Fibroblast of skin of right biceps (primary cell): Measurements from ENCODE around the gene PANK4.
"Not testable (repeated sequence)": the region's sequence is repeated elsewhere in the genome, so short reads cannot be mapped to it uniquely, and the experiment has no call there.

ENCODE experiments used
- DNase-seq: peaks from one replicate; pipeline ENCODE4 v3.0.0-alpha.2; 2013

PANK4 gene

GRCh38 chr1:2473198-2473597 is 53.2 kb downstream of the PANK4 start:
- DNase-seq: no peak

- DNase-seq: no peak
Observed at GRCh38 chr1:2472561-2473177, 53.7 kb downstream of the PANK4 start.

GRCh38 chr1:2472109-2472508 is 54.3 kb downstream of the PANK4 start:
- DNase-seq: no peak

GRCh38 chr1:2471587-2472001 is 54.8 kb downstream of the PANK4 start:
- no peak for DNase-seq

GRCh38 chr1:2471159-2471471 is 55.3 kb downstream of the PANK4 start:
- no peak for DNase-seq

- DNase-seq: no peak
Observed at GRCh38 chr1:2470290-2471158, 55.9 kb downstream of the PANK4 start.

- no peak for DNase-seq
Observed at GRCh38 chr1:2469103-2469940, 57.1 kb downstream of the PANK4 start.

GRCh38 chr1:2468540-2468939 is 57.9 kb downstream of the PANK4 start:
- DNase-seq: no peak

GRCh38 chr1:2468041-2468472 is 58.3 kb downstream of the PANK4 start:
- peak; percentile 37 for DNase-seq

GRCh38 chr1:2466958-2467554 is 59.3 kb downstream of the PANK4 start:
- DNase-seq: no peak

- no peak for DNase-seq
Observed at GRCh38 chr1:2466270-2466665, 60.1 kb downstream of the PANK4 start.

- no peak for DNase-seq
Observed at GRCh38 chr1:2465371-2466269, 60.8 kb downstream of the PANK4 start.

- no peak for DNase-seq
Observed at GRCh38 chr1:2463396-2463795, 63.0 kb downstream of the PANK4 start.

GRCh38 chr1:2462819-2463218 is 63.6 kb downstream of the PANK4 start:
- DNase-seq: no peak

- no peak for DNase-seq
Observed at GRCh38 chr1:2460996-2461751, 65.2 kb downstream of the PANK4 start.

- no peak for DNase-seq
Observed at GRCh38 chr1:2460203-2460602, 66.2 kb downstream of the PANK4 start.

GRCh38 chr1:2459757-2460156 is 66.6 kb downstream of the PANK4 start:
- DNase-seq: no peak

GRCh38 chr1:2459102-2459753 is 67.2 kb downstream of the PANK4 start:
- not testable (repeated sequence) for DNase-seq

GRCh38 chr1:2458687-2459086 is 67.7 kb downstream of the PANK4 start:
- no peak for DNase-seq
